PC-3 (cell line): ENCODE data around the gene CLRN1. TPM values are rescaled to one million over a fixed set of nuclear protein-coding genes. Genes with fewer than 3 reads are reported as not detected.

Experiments used
- ATAC-seq: fragments of 200-7000 bp; cut with Tn5 transposase; 2 replicates; pipeline ENCODE4 v1.9.1; 2020; ENCODE audit warnings: mild to moderate bottlenecking, moderate library complexity
- BruUV-seq: library from RNA; stranded (reverse); fragments of 400-500 nt; replicated peaks from 2 replicates; lab custom pipeline; 2021; lab: Mats Ljungman, UMichigan
- CTCF ChIA-PET: fragments of 300-600 bp; sonication (Branson Sonifier 250); formaldehyde crosslinking; loops from one replicate; lab custom pipeline; 2022; ENCODE audit warnings: antibody characterized with exemption; lab: Charles Lee
- POLR2A ChIA-PET: fragments of 300-600 bp; sonication (Branson Sonifier 250); formaldehyde crosslinking; loops from one replicate; lab custom pipeline; 2022; ENCODE audit warnings: antibody characterized with exemption; ENCODE audit not compliant: unreplicated experiment; lab: Charles Lee
- DNase-seq: peaks from one replicate; pipeline ENCODE4 v3.0.0-alpha.2; 2015
- H2AFZ ChIP-seq: fragments of 300-600 bp; sonication (generic); 2 replicates; pipeline ENCODE4 v1.6.0; 2016; ENCODE audit warnings: antibody characterized with exemption, low read length
- H3F3A ChIP-seq: fragments of 300-600 bp; sonication (generic); one replicate; pipeline ENCODE4 v1.6.0; 2017; ENCODE audit warnings: antibody characterized with exemption, low read length, control low read depth, mild to moderate bottlenecking; ENCODE audit not compliant: unreplicated experiment
- H3K27ac ChIP-seq: fragments of 300-600 bp; sonication (generic); 2 replicates; pipeline ENCODE4 v1.5.1; 2016; ENCODE audit warnings: mild to moderate bottlenecking, low read length
- H3K27me3 ChIP-seq: fragments of 300-600 bp; sonication (generic); 2 replicates; pipeline ENCODE4 v1.6.1; 2016; ENCODE audit warnings: low read length, mixed read lengths
- H3K36me3 ChIP-seq: fragments of 300-600 bp; sonication (generic); 2 replicates; pipeline ENCODE4 v1.6.1; 2016; ENCODE audit warnings: low read depth, mixed run types, low read length, mixed read lengths
- H3K4me1 ChIP-seq: fragments of 300-600 bp; sonication (generic); 2 replicates; pipeline ENCODE4 v1.5.1; 2016; ENCODE audit warnings: low read length; ENCODE audit not compliant: insufficient read depth
- H3K4me2 ChIP-seq: fragments of 300-600 bp; sonication (generic); 2 replicates; pipeline ENCODE4 v1.6.0; 2016; ENCODE audit warnings: low read length
- H3K4me3 ChIP-seq: fragments of 300-600 bp; sonication (generic); 2 replicates; pipeline ENCODE4 v1.5.1; 2016; ENCODE audit warnings: mild to moderate bottlenecking, low read length, mixed read lengths
- H3K79me2 ChIP-seq: fragments of 300-600 bp; sonication (generic); 2 replicates; pipeline ENCODE4 v1.6.1; 2017; ENCODE audit warnings: low read length, mixed read lengths
- H3K9ac ChIP-seq: fragments of 300-600 bp; sonication (generic); 2 replicates; pipeline ENCODE4 v1.6.0; 2016; ENCODE audit warnings: mild to moderate bottlenecking, low read length
- H3K9me2 ChIP-seq: fragments of 300-600 bp; sonication (generic); replicated peaks from 2 replicates; pipeline ENCODE4 v1.6.1; 2016; ENCODE audit warnings: mixed run types, low read length, mixed read lengths
- H3K9me3 ChIP-seq: fragments of 300-600 bp; sonication (generic); 2 replicates; pipeline ENCODE4 v1.6.1; 2016; ENCODE audit warnings: low read length, mixed read lengths
- H4K20me1 ChIP-seq: fragments of 300-600 bp; sonication (generic); 2 replicates; pipeline ENCODE4 v1.6.1; 2016; ENCODE audit warnings: low read length, mixed read lengths
- EZH2 ChIP-seq: fragments of 300-600 bp; sonication (generic); IDR thresholded peaks from one replicate; pipeline ENCODE4 v1.6.1; 2017; ENCODE audit warnings: antibody characterized with exemption, mild to moderate bottlenecking, low read length; ENCODE audit not compliant: unreplicated experiment
- EZH2phosphoT487 ChIP-seq: fragments of 300-600 bp; sonication (generic); IDR thresholded peaks from 2 replicates; pipeline ENCODE4 v1.6.1; 2018; ENCODE audit warnings: mild to moderate bottlenecking, antibody characterized with exemption, low read length, borderline replicate concordance
- intact Hi-C: fragments of 100-400 bp; cut with micrococcal nuclease; formaldehyde crosslinking; loops from 2 replicates; pipeline ENCODE4 v1.9.0; 2023
- total RNA-seq: library from RNA; depleted of rRNA; stranded (reverse); fragments of >200 nt; gene quantifications from 2 replicates; pipeline ENCODE4 v1.2.3, GENCODE V29; 2014
- TF ChIP-seq, protein P1 (sequence below): fragments of 300-600 bp; sonication (generic); conservative IDR thresholded peaks from 2 replicates; pipeline ENCODE4 v1.5.1; 2017; ENCODE audit warnings: antibody characterized with exemption, low read depth, mild to moderate bottlenecking, low read length

CLRN1 gene
- total RNA-seq, 1 experiment from 2014 or later: not detected

- ATAC-seq: no peak
- Histone ChIP-seq H3F3A (no peaks in the 10 kb centered on the region), H3K9me2 (no peaks in the 10 kb centered on the region), H3K4me2 (no peak overlapping the region), H3K27ac (no peak overlapping the region), H3K4me3 (no peak overlapping the region), H4K20me1 (no peaks in the 10 kb centered on the region), H3K36me3 (no peaks in the 10 kb centered on the region), H3K79me2 (no peaks in the 10 kb centered on the region), H3K9ac (no peak overlapping the region), H2AFZ (no peak overlapping the region), H3K4me1 (no peaks in the 10 kb centered on the region), H3K27me3 (peaks cover 69% of the 10 kb centered on the region), H3K9me3 (no peaks in the 10 kb centered on the region)
- intact Hi-C loops: no loop called here
- ChIA-PET CTCF (no interaction called here), POLR2A (no interaction called here)
- BruUV-seq: no TSS peak
- no peak for TF ChIP-seq EZH2
- TF ChIP-seq, protein P1, sequence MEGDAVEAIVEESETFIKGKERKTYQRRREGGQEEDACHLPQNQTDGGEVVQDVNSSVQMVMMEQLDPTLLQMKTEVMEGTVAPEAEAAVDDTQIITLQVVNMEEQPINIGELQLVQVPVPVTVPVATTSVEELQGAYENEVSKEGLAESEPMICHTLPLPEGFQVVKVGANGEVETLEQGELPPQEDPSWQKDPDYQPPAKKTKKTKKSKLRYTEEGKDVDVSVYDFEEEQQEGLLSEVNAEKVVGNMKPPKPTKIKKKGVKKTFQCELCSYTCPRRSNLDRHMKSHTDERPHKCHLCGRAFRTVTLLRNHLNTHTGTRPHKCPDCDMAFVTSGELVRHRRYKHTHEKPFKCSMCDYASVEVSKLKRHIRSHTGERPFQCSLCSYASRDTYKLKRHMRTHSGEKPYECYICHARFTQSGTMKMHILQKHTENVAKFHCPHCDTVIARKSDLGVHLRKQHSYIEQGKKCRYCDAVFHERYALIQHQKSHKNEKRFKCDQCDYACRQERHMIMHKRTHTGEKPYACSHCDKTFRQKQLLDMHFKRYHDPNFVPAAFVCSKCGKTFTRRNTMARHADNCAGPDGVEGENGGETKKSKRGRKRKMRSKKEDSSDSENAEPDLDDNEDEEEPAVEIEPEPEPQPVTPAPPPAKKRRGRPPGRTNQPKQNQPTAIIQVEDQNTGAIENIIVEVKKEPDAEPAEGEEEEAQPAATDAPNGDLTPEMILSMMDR: no peak
- no peak for TF ChIP-seq EZH2phosphoT487
- no peak for DNase-seq
Measured at GRCh38 chr3:150878996-150879575, 93.4 kb downstream of the CLRN1 start.

DNA sequence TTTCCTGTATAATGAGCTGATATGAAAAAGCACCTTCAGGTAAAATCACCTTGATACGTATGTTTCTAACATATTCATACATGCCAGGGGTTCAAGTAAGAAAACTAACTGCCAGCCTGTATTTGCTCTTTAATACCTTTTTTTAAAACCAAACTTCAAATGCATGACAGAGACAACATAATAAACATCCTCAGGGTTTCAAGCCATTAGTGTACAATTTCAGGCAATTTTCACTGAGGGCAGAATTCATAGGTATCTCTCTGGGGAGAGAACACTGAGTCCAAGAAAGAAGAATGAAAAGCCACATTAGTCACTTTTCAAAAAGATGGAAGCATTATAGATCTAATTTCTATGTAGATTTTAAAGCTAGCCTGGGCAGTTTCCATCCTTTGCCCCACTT lies 94.2 kb downstream of the CLRN1 start:
- H3K27ac ChIP-seq: no peak overlapping the region
- DNase-seq: no peak
- TF ChIP-seq EZH2phosphoT487: no peak
- TF ChIP-seq EZH2: no peak
- TF ChIP-seq, protein P1: no peak
- H2AFZ ChIP-seq: no peak overlapping the region
- intact Hi-C loops: no loop called here
- BruUV-seq: no TSS peak
- CTCF ChIA-PET: no interaction called here
- no peak overlapping the region for H3K4me3 ChIP-seq
- H3K79me2 ChIP-seq: no peaks in the 10 kb centered on the region
- H3K9ac ChIP-seq: no peak overlapping the region
- H3K9me2 ChIP-seq: no peaks in the 10 kb centered on the region
- no peaks in the 10 kb centered on the region for H3F3A ChIP-seq
- no peaks in the 10 kb centered on the region for H3K36me3 ChIP-seq
- no peaks in the 10 kb centered on the region for H4K20me1 ChIP-seq
- no peaks in the 10 kb centered on the region for H3K9me3 ChIP-seq
- POLR2A ChIA-PET: no interaction called here
- peaks cover 61% of the 10 kb centered on the region for H3K27me3 ChIP-seq
- ATAC-seq: no peak
- H3K4me1 ChIP-seq: no peaks in the 10 kb centered on the region
- no peak overlapping the region for H3K4me2 ChIP-seq

GRCh38 chr3:150877303-150877702 lies 95.2 kb downstream of the CLRN1 start:
- H3K36me3 ChIP-seq: no peaks in the 10 kb centered on the region
- ChIA-PET CTCF (no interaction called here), POLR2A (no interaction called here)
- no peak overlapping the region for H2AFZ ChIP-seq
- TF ChIP-seq EZH2: no peak
- no peak for TF ChIP-seq EZH2phosphoT487
- TF ChIP-seq, protein P1: no peak
- H3K4me1 ChIP-seq: no peaks in the 10 kb centered on the region
- H3K27ac ChIP-seq: no peak overlapping the region
- DNase-seq: no peak
- H3K9ac ChIP-seq: no peak overlapping the region
- H3K4me2 ChIP-seq: no peak overlapping the region
- intact Hi-C loops: no loop called here
- no peaks in the 10 kb centered on the region for H3K79me2 ChIP-seq
- no peaks in the 10 kb centered on the region for H3K9me2 ChIP-seq
- no peak overlapping the region for H3K4me3 ChIP-seq
- no peaks in the 10 kb centered on the region for H3K9me3 ChIP-seq
- ATAC-seq: no peak
- H3K27me3 ChIP-seq: peaks cover 56% of the 10 kb centered on the region
- H3F3A ChIP-seq: no peaks in the 10 kb centered on the region
- BruUV-seq: no TSS peak
- H4K20me1 ChIP-seq: no peaks in the 10 kb centered on the region
